Measurements from ENCODE around the gene PLEKHA5. TPM values are rescaled to one million over a fixed set of nuclear protein-coding genes. Genes with fewer than 3 reads are reported as not detected.

The PLEKHA5 gene
- total and polyA plus RNA-seq, 2 experiments from 2014 or later = 82.8 to 112 TPM

DNA sequence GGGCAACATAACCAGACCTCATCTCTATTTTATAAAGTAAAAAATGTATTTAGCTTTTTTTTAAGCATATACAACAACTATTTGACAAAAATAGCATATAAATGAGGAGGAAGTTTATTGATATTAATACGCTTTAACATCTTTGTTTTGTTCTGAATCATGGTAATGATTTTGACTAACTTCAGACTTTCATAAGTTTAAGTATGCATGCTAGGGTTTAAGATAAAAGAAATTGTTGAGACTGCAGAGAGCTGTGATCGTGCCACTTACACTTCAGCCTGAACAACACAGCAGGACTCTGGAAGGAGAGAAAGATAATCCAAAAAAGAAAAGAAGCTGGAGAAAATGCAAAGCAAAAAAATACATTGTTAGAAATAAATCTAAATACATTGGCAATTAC lies 221.8 kb downstream of the PLEKHA5 start:
- DNase-seq (ENCODE audit: low spot score) (no peak), ATAC-seq (no peak)
- H3K9me2 ChIP-seq (ENCODE audit: insufficient read depth) = no peaks in the 10 kb centered on the region
- Mint-ChIP-seq H3K27ac (peak overlapping the region; percentile 20), H3K9me3 (peaks cover 4% of the 10 kb centered on the region; the same call in 2 of the 3 replicates), H3K36me3 (ENCODE audit: low read depth) (peaks cover 84% of the 10 kb centered on the region), H3K4me1 (no peaks in the 10 kb centered on the region), H3K27me3 (ENCODE audit: insufficient read depth, low read depth, poor library complexity) (peaks cover 1% of the 10 kb centered on the region), H3K4me3 (no peak overlapping the region)
- TF ChIP-seq POLR2AphosphoS5 (IDR thresholded peaks at IDR 0.05; ENCODE audit: low read depth) = no peak
- peak overlapping the region; percentile 17; the same call in 1 of the 2 replicates for H3K27ac ChIP-seq (ENCODE audit: low read depth)
- 0 out of 2 replicates have a peak, but pooled peaks cover 3% of the 10 kb centered on the region for H4K20me1 ChIP-seq (replicated peaks; ENCODE audit: insufficient read depth)
- no peaks in the 10 kb centered on the region for H3K79me2 ChIP-seq (replicated peaks; ENCODE audit: insufficient read depth)
- 0 out of 2 replicates have a peak, but pooled peaks cover 5% of the 10 kb centered on the region for H3F3A ChIP-seq (replicated peaks; ENCODE audit: low read depth)
- no peaks in the 10 kb centered on the region for H3K4me1 ChIP-seq (ENCODE audit: insufficient read depth)
- peaks cover 38% of the 10 kb centered on the region; the same call in 1 of the 2 replicates for H3K36me3 ChIP-seq (ENCODE audit: insufficient read depth)
- H3K4me3 ChIP-seq = no peak overlapping the region
- no peaks in the 10 kb centered on the region for H3K27me3 ChIP-seq (ENCODE audit: insufficient read depth)
- no peak overlapping the region for H3K4me2 ChIP-seq
- H2AFZ ChIP-seq = no peak overlapping the region

DNA sequence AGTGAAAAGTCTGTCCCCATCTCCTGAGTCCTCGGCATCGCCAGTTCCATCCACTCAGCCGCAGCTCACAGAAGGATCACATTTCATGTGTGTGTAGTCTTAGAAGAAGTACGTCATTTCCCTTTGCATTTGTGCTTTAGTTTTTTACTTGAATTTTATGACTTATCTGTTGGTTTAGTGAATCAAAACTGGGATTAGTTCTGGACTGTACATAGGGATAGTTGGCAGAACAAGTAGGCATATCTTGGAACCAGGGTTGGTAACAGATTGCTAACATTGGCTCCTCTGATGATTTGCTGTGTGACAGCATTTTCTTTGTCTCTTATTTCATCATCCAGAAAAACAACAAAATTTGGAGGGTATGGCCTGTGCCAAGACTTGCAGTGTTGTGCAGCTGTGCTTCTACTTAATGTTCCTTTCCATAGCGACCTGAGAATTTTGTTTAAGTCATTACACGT lies 240.2 kb downstream of the PLEKHA5 start:
- ATAC-seq (no peak), DNase-seq (ENCODE audit: low spot score) (no peak)
- Histone ChIP-seq H2AFZ (no peak overlapping the region), H3F3A (replicated peaks; ENCODE audit: low read depth) (no peaks in the 10 kb centered on the region), H3K4me2 (no peak overlapping the region), H3K9me2 (ENCODE audit: insufficient read depth) (no peaks in the 10 kb centered on the region), H3K27me3 (ENCODE audit: insufficient read depth) (no peaks in the 10 kb centered on the region), H4K20me1 (replicated peaks; ENCODE audit: insufficient read depth) (no peaks in the 10 kb centered on the region), H3K27ac (ENCODE audit: low read depth) (no peak overlapping the region), H3K4me1 (ENCODE audit: insufficient read depth) (no peaks in the 10 kb centered on the region), H3K36me3 (ENCODE audit: insufficient read depth) (peaks cover 66% of the 10 kb centered on the region), H3K4me3 (no peak overlapping the region), H3K79me2 (replicated peaks; ENCODE audit: insufficient read depth) (no peaks in the 10 kb centered on the region)
- no peak for TF ChIP-seq JUNB (IDR thresholded peaks at IDR 0.05; ENCODE audit: unreplicated experiment)
- TF ChIP-seq POLR2AphosphoS5 (IDR thresholded peaks at IDR 0.05; ENCODE audit: low read depth) = no peak
- TF ChIP-seq, protein P1, sequence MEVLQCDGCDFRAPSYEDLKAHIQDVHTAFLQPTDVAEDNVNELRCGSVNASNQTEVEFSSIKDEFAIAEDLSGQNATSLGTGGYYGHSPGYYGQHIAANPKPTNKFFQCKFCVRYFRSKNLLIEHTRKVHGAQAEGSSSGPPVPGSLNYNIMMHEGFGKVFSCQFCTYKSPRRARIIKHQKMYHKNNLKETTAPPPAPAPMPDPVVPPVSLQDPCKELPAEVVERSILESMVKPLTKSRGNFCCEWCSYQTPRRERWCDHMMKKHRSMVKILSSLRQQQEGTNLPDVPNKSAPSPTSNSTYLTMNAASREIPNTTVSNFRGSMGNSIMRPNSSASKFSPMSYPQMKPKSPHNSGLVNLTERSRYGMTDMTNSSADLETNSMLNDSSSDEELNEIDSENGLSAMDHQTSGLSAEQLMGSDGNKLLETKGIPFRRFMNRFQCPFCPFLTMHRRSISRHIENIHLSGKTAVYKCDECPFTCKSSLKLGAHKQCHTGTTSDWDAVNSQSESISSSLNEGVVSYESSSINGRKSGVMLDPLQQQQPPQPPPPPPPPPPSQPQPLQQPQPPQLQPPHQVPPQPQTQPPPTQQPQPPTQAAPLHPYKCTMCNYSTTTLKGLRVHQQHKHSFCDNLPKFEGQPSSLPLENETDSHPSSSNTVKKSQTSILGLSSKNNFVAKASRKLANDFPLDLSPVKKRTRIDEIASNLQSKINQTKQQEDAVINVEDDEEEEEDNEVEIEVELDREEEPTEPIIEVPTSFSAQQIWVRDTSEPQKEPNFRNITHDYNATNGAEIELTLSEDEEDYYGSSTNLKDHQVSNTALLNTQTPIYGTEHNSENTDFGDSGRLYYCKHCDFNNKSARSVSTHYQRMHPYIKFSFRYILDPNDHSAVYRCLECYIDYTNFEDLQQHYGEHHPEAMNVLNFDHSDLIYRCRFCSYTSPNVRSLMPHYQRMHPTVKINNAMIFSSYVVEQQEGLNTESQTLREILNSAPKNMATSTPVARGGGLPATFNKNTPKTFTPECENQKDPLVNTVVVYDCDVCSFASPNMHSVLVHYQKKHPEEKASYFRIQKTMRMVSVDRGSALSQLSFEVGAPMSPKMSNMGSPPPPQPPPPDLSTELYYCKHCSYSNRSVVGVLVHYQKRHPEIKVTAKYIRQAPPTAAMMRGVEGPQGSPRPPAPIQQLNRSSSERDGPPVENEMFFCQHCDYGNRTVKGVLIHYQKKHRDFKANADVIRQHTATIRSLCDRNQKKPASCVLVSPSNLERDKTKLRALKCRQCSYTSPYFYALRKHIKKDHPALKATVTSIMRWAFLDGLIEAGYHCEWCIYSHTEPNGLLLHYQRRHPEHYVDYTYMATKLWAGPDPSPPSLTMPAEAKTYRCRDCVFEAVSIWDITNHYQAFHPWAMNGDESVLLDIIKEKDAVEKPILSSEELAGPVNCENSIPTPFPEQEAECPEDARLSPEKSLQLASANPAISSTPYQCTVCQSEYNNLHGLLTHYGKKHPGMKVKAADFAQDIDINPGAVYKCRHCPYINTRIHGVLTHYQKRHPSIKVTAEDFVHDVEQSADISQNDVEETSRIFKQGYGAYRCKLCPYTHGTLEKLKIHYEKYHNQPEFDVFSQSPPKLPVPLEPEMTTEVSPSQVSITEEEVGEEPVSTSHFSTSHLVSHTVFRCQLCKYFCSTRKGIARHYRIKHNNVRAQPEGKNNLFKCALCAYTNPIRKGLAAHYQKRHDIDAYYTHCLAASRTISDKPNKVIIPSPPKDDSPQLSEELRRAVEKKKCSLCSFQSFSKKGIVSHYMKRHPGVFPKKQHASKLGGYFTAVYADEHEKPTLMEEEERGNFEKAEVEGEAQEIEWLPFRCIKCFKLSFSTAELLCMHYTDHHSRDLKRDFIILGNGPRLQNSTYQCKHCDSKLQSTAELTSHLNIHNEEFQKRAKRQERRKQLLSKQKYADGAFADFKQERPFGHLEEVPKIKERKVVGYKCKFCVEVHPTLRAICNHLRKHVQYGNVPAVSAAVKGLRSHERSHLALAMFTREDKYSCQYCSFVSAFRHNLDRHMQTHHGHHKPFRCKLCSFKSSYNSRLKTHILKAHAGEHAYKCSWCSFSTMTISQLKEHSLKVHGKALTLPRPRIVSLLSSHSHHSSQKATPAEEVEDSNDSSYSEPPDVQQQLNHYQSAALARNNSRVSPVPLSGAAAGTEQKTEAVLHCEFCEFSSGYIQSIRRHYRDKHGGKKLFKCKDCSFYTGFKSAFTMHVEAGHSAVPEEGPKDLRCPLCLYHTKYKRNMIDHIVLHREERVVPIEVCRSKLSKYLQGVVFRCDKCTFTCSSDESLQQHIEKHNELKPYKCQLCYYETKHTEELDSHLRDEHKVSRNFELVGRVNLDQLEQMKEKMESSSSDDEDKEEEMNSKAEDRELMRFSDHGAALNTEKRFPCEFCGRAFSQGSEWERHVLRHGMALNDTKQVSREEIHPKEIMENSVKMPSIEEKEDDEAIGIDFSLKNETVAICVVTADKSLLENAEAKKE (CRISPR knock-in tag; IDR thresholded peaks at IDR 0.05) = no peak
- TF ChIP-seq EZH2phosphoT487 (IDR thresholded peaks at IDR 0.05; ENCODE audit: unreplicated experiment) = no peak
- Mint-ChIP-seq H3K4me1 (no peaks in the 10 kb centered on the region), H3K36me3 (ENCODE audit: low read depth) (peaks cover 76% of the 10 kb centered on the region), H3K9me3 (no peaks in the 10 kb centered on the region), H3K27ac (no peak overlapping the region), H3K4me3 (no peak overlapping the region), H3K27me3 (ENCODE audit: insufficient read depth, low read depth, poor library complexity) (no peaks in the 10 kb centered on the region)

Measured in GM23338 (cell line).